Measurements from ENCODE around the gene HTR2A.

DNA sequence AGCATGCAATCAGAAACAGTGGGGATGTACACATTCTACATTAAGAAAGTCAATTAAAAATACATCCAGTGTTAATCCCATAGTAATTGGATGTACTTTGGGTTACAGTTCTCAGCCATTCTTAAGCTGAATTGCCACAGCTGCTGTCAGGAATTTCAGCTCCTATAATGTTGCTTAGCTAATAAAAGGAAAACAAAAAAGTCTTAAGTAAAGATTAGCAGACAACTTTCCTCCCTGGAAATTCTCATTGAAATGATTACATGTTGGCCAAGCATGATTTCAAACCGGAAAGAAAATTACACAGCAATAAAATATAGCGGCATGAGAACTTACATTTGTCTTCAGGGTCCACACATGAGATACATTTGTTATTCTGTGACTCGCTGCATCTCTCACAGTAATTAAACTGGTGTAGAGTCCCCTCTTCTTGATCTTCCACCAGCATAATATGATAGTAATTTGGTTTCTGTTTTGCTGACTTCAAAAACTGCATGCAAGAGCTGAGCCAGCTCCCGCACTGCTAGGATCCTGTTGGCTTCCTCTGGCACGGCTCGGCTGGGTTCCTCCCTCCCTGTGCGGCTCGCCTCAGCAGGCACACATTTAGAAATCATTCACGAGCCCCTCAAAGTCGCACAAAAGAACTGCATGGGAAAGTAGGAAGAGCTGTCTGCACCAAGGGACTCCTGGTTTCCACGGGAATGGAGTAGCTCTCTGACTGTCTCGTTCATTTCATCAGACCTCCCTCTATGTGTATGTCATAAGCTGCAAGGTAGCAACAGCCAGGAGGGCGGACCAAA, at the start of gene HTR2A:
- TF ChIP-seq, protein P1, sequence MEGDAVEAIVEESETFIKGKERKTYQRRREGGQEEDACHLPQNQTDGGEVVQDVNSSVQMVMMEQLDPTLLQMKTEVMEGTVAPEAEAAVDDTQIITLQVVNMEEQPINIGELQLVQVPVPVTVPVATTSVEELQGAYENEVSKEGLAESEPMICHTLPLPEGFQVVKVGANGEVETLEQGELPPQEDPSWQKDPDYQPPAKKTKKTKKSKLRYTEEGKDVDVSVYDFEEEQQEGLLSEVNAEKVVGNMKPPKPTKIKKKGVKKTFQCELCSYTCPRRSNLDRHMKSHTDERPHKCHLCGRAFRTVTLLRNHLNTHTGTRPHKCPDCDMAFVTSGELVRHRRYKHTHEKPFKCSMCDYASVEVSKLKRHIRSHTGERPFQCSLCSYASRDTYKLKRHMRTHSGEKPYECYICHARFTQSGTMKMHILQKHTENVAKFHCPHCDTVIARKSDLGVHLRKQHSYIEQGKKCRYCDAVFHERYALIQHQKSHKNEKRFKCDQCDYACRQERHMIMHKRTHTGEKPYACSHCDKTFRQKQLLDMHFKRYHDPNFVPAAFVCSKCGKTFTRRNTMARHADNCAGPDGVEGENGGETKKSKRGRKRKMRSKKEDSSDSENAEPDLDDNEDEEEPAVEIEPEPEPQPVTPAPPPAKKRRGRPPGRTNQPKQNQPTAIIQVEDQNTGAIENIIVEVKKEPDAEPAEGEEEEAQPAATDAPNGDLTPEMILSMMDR (IDR thresholded peaks at IDR 0.05): no peak
- TF ChIP-seq SMC3 (IDR thresholded peaks at IDR 0.05; ENCODE audit: low read depth, low read length) (no peak), RXRA (IDR thresholded peaks at IDR 0.05; ENCODE audit: borderline replicate concordance, low read depth) (no peak)
- TF ChIP-seq, protein P2, sequence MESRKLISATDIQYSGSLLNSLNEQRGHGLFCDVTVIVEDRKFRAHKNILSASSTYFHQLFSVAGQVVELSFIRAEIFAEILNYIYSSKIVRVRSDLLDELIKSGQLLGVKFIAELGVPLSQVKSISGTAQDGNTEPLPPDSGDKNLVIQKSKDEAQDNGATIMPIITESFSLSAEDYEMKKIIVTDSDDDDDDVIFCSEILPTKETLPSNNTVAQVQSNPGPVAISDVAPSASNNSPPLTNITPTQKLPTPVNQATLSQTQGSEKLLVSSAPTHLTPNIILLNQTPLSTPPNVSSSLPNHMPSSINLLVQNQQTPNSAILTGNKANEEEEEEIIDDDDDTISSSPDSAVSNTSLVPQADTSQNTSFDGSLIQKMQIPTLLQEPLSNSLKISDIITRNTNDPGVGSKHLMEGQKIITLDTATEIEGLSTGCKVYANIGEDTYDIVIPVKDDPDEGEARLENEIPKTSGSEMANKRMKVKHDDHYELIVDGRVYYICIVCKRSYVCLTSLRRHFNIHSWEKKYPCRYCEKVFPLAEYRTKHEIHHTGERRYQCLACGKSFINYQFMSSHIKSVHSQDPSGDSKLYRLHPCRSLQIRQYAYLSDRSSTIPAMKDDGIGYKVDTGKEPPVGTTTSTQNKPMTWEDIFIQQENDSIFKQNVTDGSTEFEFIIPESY (IDR thresholded peaks at IDR 0.05; ENCODE audit: borderline replicate concordance, low read depth): no peak
